IMR-90 (cell line): ENCODE measurements around the gene TNFRSF4. TPM values are rescaled to one million over a fixed set of nuclear protein-coding genes. Genes with fewer than 3 reads are reported as not detected.

Experiments used
- ATAC-seq: fragments of 200-7000 bp; cut with Tn5 transposase; 2 replicates; pipeline ENCODE4 v1.9.1; 2020; ENCODE audit warnings: low read depth, mild to moderate bottlenecking, moderate library complexity
- BruUV-seq: library from RNA; stranded (reverse); fragments of 400-500 nt; replicated peaks from 2 replicates; lab custom pipeline; 2021; lab: Mats Ljungman, UMichigan
- CTCF ChIA-PET: fragments of 300-600 bp; formaldehyde crosslinking; extraction: SDS; loops from one replicate; lab custom pipeline; 2021; ENCODE audit warnings: antibody characterized with exemption; lab: Yijun Ruan, JAX
- POLR2A ChIA-PET: fragments of 300-600 bp; sonication (Branson Sonifier 250); formaldehyde crosslinking; loops from one replicate; lab custom pipeline; 2022; ENCODE audit warnings: antibody characterized with exemption; ENCODE audit not compliant: unreplicated experiment; lab: Charles Lee
- DNase-seq: peaks from one replicate; pipeline ENCODE4 v3.0.0; 2013
- H2AFZ ChIP-seq: replicated peaks from 2 replicates; pipeline ENCODE3; 2013; ENCODE audit warnings: low read length, mild to moderate bottlenecking; ENCODE audit not compliant: poor library complexity
- H2AK5ac ChIP-seq: 2 replicates; pipeline ENCODE4 v1.6.1; 2013; ENCODE audit warnings: low read depth, low read length, inconsistent platforms
- H2AK9ac ChIP-seq: replicated peaks from 2 replicates; pipeline ENCODE3; 2013; ENCODE audit warnings: mild to moderate bottlenecking, low read depth, low read length, moderate library complexity; ENCODE audit not compliant: poor library complexity
- H2BK120ac ChIP-seq: 2 replicates; pipeline ENCODE4 v1.6.1; 2013; ENCODE audit warnings: low read depth, low read length, inconsistent platforms
- H2BK15ac ChIP-seq: 3 replicates; pipeline ENCODE4 v1.6.1; 2013; ENCODE audit warnings: low read depth, low read length, inconsistent platforms
- H2BK20ac ChIP-seq: 2 replicates; pipeline ENCODE4 v1.6.1; 2013; ENCODE audit warnings: low read depth, mild to moderate bottlenecking, inconsistent platforms, low read length, moderate library complexity
- H2BK5ac ChIP-seq: 2 replicates; pipeline ENCODE4 v1.6.1; 2013; ENCODE audit warnings: mild to moderate bottlenecking, low read depth, low read length, inconsistent platforms; ENCODE audit not compliant: poor library complexity, severe bottlenecking
- H3K14ac ChIP-seq: replicated peaks from 2 replicates; pipeline ENCODE4 v1.6.1; 2013; ENCODE audit warnings: low read depth, low read length, inconsistent platforms
- H3K18ac ChIP-seq: 2 replicates; pipeline ENCODE4 v1.6.1; 2013; ENCODE audit warnings: low read depth, low read length, control low read depth
- H3K23ac ChIP-seq: 2 replicates; pipeline ENCODE4 v1.6.1; 2013; ENCODE audit warnings: low read depth, low read length, inconsistent platforms
- H3K27ac ChIP-seq: 2 replicates; pipeline ENCODE4 v1.5.1; 2013; ENCODE audit warnings: mild to moderate bottlenecking, control low read depth, low read length; ENCODE audit not compliant: insufficient read depth
- H3K27me3 ChIP-seq: 2 replicates; pipeline ENCODE4 v1.6.1; 2013; ENCODE audit warnings: low read length; ENCODE audit not compliant: control insufficient read depth, insufficient read depth
- H3K36me3 ChIP-seq: 2 replicates; pipeline ENCODE4 v1.6.1; 2013; ENCODE audit warnings: low read length, mixed read lengths; ENCODE audit not compliant: control insufficient read depth, insufficient read depth
- H3K4ac ChIP-seq: 2 replicates; pipeline ENCODE4 v1.6.1; 2013; ENCODE audit warnings: low read depth, low read length, inconsistent platforms
- H3K4me1 ChIP-seq: 2 replicates; pipeline ENCODE4 v1.6.1; 2013; ENCODE audit warnings: low read length, mixed read lengths; ENCODE audit not compliant: control insufficient read depth, insufficient read depth
- H3K4me2 ChIP-seq: 2 replicates; pipeline ENCODE4 v1.6.1; 2013; ENCODE audit warnings: low read depth, mild to moderate bottlenecking, control low read depth, low read length, moderate library complexity
- H3K4me3 ChIP-seq: 2 replicates; pipeline ENCODE4 v1.5.1; 2013; ENCODE audit warnings: low read depth, mild to moderate bottlenecking, control low read depth, low read length, moderate library complexity; ENCODE audit not compliant: insufficient read depth
- H3K56ac ChIP-seq: 2 replicates; pipeline ENCODE4 v1.6.1; 2013; ENCODE audit warnings: low read length, inconsistent platforms; ENCODE audit not compliant: insufficient read depth; ENCODE audit errors: extremely low read depth
- H3K79me1 ChIP-seq, 2 experiments: 2 replicates each; pipeline ENCODE4 v1.6.1; 2013; ENCODE audit warnings: low read length in 2 of 2, inconsistent platforms in 1 of 2, low read depth in 1 of 2
- H3K9ac ChIP-seq: 2 replicates; pipeline ENCODE4 v1.6.1; 2013; ENCODE audit warnings: low read depth, low read length, control low read depth
- H3K9me1 ChIP-seq: 2 replicates; pipeline ENCODE4 v1.6.1; 2013; ENCODE audit warnings: low read length, inconsistent platforms; ENCODE audit not compliant: insufficient read depth
- H3K9me3 ChIP-seq: 2 replicates; pipeline ENCODE4 v1.6.1; 2013; ENCODE audit warnings: low read length; ENCODE audit not compliant: control insufficient read depth, insufficient read depth
- H4K20me1 ChIP-seq: 2 replicates; pipeline ENCODE4 v1.6.1; 2013; ENCODE audit warnings: low read length, inconsistent platforms; ENCODE audit not compliant: insufficient read depth
- H4K5ac ChIP-seq: 2 replicates; pipeline ENCODE4 v1.6.1; 2013; ENCODE audit warnings: mild to moderate bottlenecking, low read depth, low read length, control low read depth
- H4K8ac ChIP-seq, 2 experiments: 2 replicates each; pipeline ENCODE4 v1.6.1; 2013; ENCODE audit warnings: low read depth in 2 of 2, low read length in 2 of 2, control low read depth in 1 of 2, inconsistent platforms in 1 of 2
- H4K91ac ChIP-seq: 2 replicates; pipeline ENCODE4 v1.6.1; 2013; ENCODE audit warnings: low read depth, low read length, inconsistent platforms; ENCODE audit not compliant: insufficient read depth
- BHLHE40 ChIP-seq: fragments of 150-350 bp; IDR thresholded peaks from 2 replicates; pipeline ENCODE4 v1.6.1; 2016; ENCODE audit warnings: mild to moderate bottlenecking, low read depth, low read length
- CEBPB ChIP-seq: IDR thresholded peaks from 2 replicates; pipeline ENCODE4 v1.6.1; 2012; ENCODE audit warnings: low read depth, low read length, improper control_type of control experiment
- CHD1 ChIP-seq: IDR thresholded peaks from 2 replicates; pipeline ENCODE4 v1.6.1; 2012; ENCODE audit warnings: low read depth, low read length, improper control_type of control experiment
- CTCF ChIP-seq: conservative IDR thresholded peaks from 2 replicates; pipeline ENCODE4 v1.5.1; 2012; ENCODE audit warnings: mild to moderate bottlenecking, low read depth, low read length, improper control_type of control experiment
- ELK1 ChIP-seq: fragments of 150-350 bp; IDR thresholded peaks from 2 replicates; pipeline ENCODE4 v1.6.1; 2016; ENCODE audit warnings: low read depth, mild to moderate bottlenecking, low read length, moderate library complexity, borderline replicate concordance
- FOS ChIP-seq: fragments of 150-350 bp; IDR thresholded peaks from 2 replicates; pipeline ENCODE4 v1.6.1; 2016; ENCODE audit warnings: low read depth, low read length
- MAFK ChIP-seq: IDR thresholded peaks from 2 replicates; pipeline ENCODE4 v1.6.1; 2012; ENCODE audit warnings: low read depth, low read length, improper control_type of control experiment
- MAZ ChIP-seq: IDR thresholded peaks from 2 replicates; pipeline ENCODE4 v1.6.1; 2012; ENCODE audit warnings: low read depth, mild to moderate bottlenecking, low read length, improper control_type of control experiment, moderate library complexity, borderline replicate concordance
- MXI1 ChIP-seq: IDR thresholded peaks from 2 replicates; pipeline ENCODE4 v1.6.1; 2012; ENCODE audit warnings: low read depth, mild to moderate bottlenecking, low read length, moderate library complexity, borderline replicate concordance
- NFE2L2 ChIP-seq: fragments of 150-350 bp; IDR thresholded peaks from 2 replicates; pipeline ENCODE4 v1.6.1; 2016; ENCODE audit warnings: low read depth, mild to moderate bottlenecking, low read length
- POLR2A ChIP-seq: IDR thresholded peaks from 2 replicates; pipeline ENCODE4 v1.6.1; 2012; ENCODE audit warnings: mild to moderate bottlenecking, low read depth, low read length
- RAD21 ChIP-seq: IDR thresholded peaks from 2 replicates; pipeline ENCODE4 v1.6.1; 2012; ENCODE audit warnings: low read length, improper control_type of control experiment
- RCOR1 ChIP-seq: IDR thresholded peaks from 2 replicates; pipeline ENCODE4 v1.6.1; 2012; ENCODE audit warnings: mild to moderate bottlenecking, low read length, improper control_type of control experiment; ENCODE audit not compliant: insufficient replicate concordance
- RFX5 ChIP-seq: IDR thresholded peaks from 2 replicates; pipeline ENCODE4 v1.8.0; 2012; ENCODE audit warnings: low read depth, mild to moderate bottlenecking, low read length, moderate library complexity
- SMC3 ChIP-seq: fragments of 150-350 bp; IDR thresholded peaks from 2 replicates; pipeline ENCODE4 v1.6.1; 2016; ENCODE audit warnings: low read depth, mild to moderate bottlenecking, antibody characterized with exemption, low read length, moderate library complexity
- WGBS, 2 experiments: methylation state at CpG; one replicate each; pipeline versions ENCODE4 v1.1.5 to v1.1.7; 2013; ENCODE audit warnings: missing lambda C conversion rate in 2 of 2; ENCODE audit not compliant: insufficient read length in 1 of 2; ENCODE audit errors: extremely low coverage in 2 of 2; 5-methylcytosine and 5-hydroxymethylcytosine counted together
- dilution Hi-C: fragments of 300-500 bp; cut with HindIII; formaldehyde crosslinking; loops from one replicate; pipeline ENCODE4 v1.14.3; 2018; ENCODE audit warnings: low sequenced_read_pairs; ENCODE audit not compliant: unreplicated experiment
- in situ Hi-C: fragments of 300-500 bp; cut with MboI; formaldehyde crosslinking; loops from 3 replicates; pipeline ENCODE4 v1.14.3; 2019; ENCODE audit warnings: low sequenced_read_pairs, inconsistent platforms, mixed read lengths
- intact Hi-C: fragments of 100-400 bp; cut with micrococcal nuclease; formaldehyde crosslinking; loops from 2 replicates; pipeline ENCODE4 v1.10.0; 2022
- polyA plus RNA-seq, 3 experiments: library from polyadenylated mRNA; depleted of rRNA; stranded (reverse); fragments of >200 nt; gene quantifications; 2 replicates each; pipeline ENCODE4 v1.2.3, GENCODE V29; 2012; ENCODE audit warnings: low replicate concordance in 1 of 3
- total RNA-seq: library from RNA; depleted of rRNA; stranded (reverse); fragments of >200 nt; gene quantifications from 2 replicates; pipeline ENCODE4 v1.2.3, GENCODE V29; 2012
- TF ChIP-seq, protein P1 (sequence below): fragments of 150-350 bp; IDR thresholded peaks from 2 replicates; pipeline ENCODE4 v1.6.1; 2017; ENCODE audit warnings: mild to moderate bottlenecking, antibody characterized with exemption, low read length, low read depth

Gene TNFRSF4
- total and polyA plus RNA-seq, 2 of the 4 experiments (the other 2 are of a cell fraction), result 0.15 TPM; not detected in 1

GRCh38 chr1:1220197-1220596 lies 6.2 kb upstream of the TNFRSF4 start:
- Histone ChIP-seq H3K36me3 (peaks cover 73% of the 10 kb centered on the region), H2BK120ac (no peak overlapping the region), H3K4me2 (no peak overlapping the region), H3K23ac (no peak overlapping the region), H4K5ac (no peak overlapping the region), H3K56ac (no peak overlapping the region), H4K20me1 (peaks cover 28% of the 10 kb centered on the region), H3K9ac (no peak overlapping the region), H4K91ac (no peak overlapping the region), H3K79me1 (peaks cover 11 to 33% of the 10 kb centered on the region in 2 experiments; a peak in 3 of 4 replicates), H3K9me1 (peaks cover 6% of the 10 kb centered on the region), H3K27ac (no peak overlapping the region), H2BK20ac (no peak overlapping the region), H3K4me3 (no peak overlapping the region), H2BK5ac (no peak overlapping the region), H2AK5ac (no peak overlapping the region), H3K14ac (no peak overlapping the region), H3K27me3 (no peaks in the 10 kb centered on the region), H3K18ac (no peak overlapping the region), H4K8ac (no peak overlapping the region), H2AFZ (no peak overlapping the region), H3K4ac (no peak overlapping the region), H2BK15ac (no peak overlapping the region), H3K4me1 (no peaks in the 10 kb centered on the region), H2AK9ac (no peak overlapping the region), H3K9me3 (no peaks in the 10 kb centered on the region)
- POLR2A ChIA-PET, result no interaction called here
- WGBS, 2 experiments, result 86% methylated on average over 13 of the region's 24 CpGs; no CpG with 5 or more reads in 1 of the 2 experiments
- ATAC-seq (no peak), DNase-seq (no peak)
- in situ Hi-C loops (no loop called here), intact Hi-C loops (no loop called here), dilution Hi-C loops (no loop called here)
- BruUV-seq, result no TSS peak
- CTCF ChIA-PET, result no interaction called here
- no peak for TF ChIP-seq FOS
- TF ChIP-seq CHD1, result no peak
- TF ChIP-seq MXI1, result no peak
- TF ChIP-seq, protein P1, sequence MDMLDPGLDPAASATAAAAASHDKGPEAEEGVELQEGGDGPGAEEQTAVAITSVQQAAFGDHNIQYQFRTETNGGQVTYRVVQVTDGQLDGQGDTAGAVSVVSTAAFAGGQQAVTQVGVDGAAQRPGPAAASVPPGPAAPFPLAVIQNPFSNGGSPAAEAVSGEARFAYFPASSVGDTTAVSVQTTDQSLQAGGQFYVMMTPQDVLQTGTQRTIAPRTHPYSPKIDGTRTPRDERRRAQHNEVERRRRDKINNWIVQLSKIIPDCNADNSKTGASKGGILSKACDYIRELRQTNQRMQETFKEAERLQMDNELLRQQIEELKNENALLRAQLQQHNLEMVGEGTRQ, result no peak
- TF ChIP-seq MAZ, result no peak
- TF ChIP-seq SMC3, result no peak
- TF ChIP-seq NFE2L2, result no peak
- TF ChIP-seq BHLHE40, result no peak
- no peak for TF ChIP-seq ELK1
- no peak for TF ChIP-seq RFX5
- TF ChIP-seq MAFK, result no peak
- no peak for TF ChIP-seq RAD21
- no peak for TF ChIP-seq RCOR1
- TF ChIP-seq POLR2A, result no peak
- TF ChIP-seq CTCF, result no peak
- no peak for TF ChIP-seq CEBPB
